HAP-1 (cell line): ENCODE data around the gene CDC25A.

Source experiments
- DNase-seq, 2 experiments: peaks; one replicate each; pipeline ENCODE4 v3.0.0-alpha.2; 2016 to 2020; ENCODE audit warnings: low spot score in 2 of 2
- H3K27me3 ChIP-seq: fragments of 250-450 bp; sonication (Bioruptor Pico); 2 replicates; pipeline ENCODE4 v1.5.1; 2020; ENCODE audit warnings: low read depth, mild to moderate bottlenecking, moderate library complexity
- H3K36me3 ChIP-seq: fragments of 250-450 bp; sonication (Bioruptor Pico); replicated peaks from 2 replicates; pipeline ENCODE4 v1.5.1; 2020; ENCODE audit warnings: mild to moderate bottlenecking
- H3K4me1 ChIP-seq: fragments of 250-450 bp; sonication (Bioruptor Pico); 2 replicates; pipeline ENCODE4 v1.5.1; 2020; ENCODE audit warnings: mild to moderate bottlenecking
- H3K4me3 ChIP-seq: fragments of 250-450 bp; sonication (Bioruptor Pico); 2 replicates; pipeline ENCODE4 v1.5.1; 2020; ENCODE audit warnings: mild to moderate bottlenecking, moderate library complexity
- H3K9me3 ChIP-seq: fragments of 250-450 bp; sonication (Bioruptor Pico); 2 replicates; pipeline ENCODE4 v1.5.1; 2020; ENCODE audit warnings: mild to moderate bottlenecking, moderate library complexity
- in situ Hi-C: fragments of 300-500 bp; cut with MboI; formaldehyde crosslinking; loops from 3 replicates; pipeline ENCODE4 v1.14.3; 2020; ENCODE audit warnings: low sequenced_read_pairs, inconsistent platforms, mixed read lengths

Gene CDC25A

GRCh38 chr3:48188266-48189201, at the start of gene CDC25A:
Gene CDC25A (minus strand): TSS chr3:48188417. CDS start chr3:48187947, 470 bp downstream.
- Histone ChIP-seq H3K9me3 (peaks cover 3% of the 10 kb centered on the region; the same call in 1 of the 2 replicates), H3K27me3 (no peaks in the 10 kb centered on the region), H3K4me1 (peaks cover 27% of the 10 kb centered on the region), H3K4me3 (peak within 1 kb of the TSS; percentile 76), H3K36me3 (peaks cover 43% of the 10 kb centered on the region)
- in situ Hi-C loops, result no loop called here
- peak; percentile 99 to 100 for DNase-seq

- in situ Hi-C loops, result loop anchor here (5.0 kb wide), 1 partner anchor 201 kb away; no protein-coding TSS in a partner anchor
- Histone ChIP-seq H3K9me3 (no peaks in the 10 kb centered on the region), H3K36me3 (no peaks in the 10 kb centered on the region), H3K27me3 (no peaks in the 10 kb centered on the region), H3K4me1 (peaks cover 34% of the 10 kb centered on the region), H3K4me3 (no peak overlapping the region)
- DNase-seq, result peak in 1 of 2 experiments; percentile 4
Observed at GRCh38 chr3:48236531-48236930, 48.3 kb upstream of the CDC25A start.

GRCh38 chr3:48233542-48233941, 45.3 kb upstream of the CDC25A start:
- H3K4me1 ChIP-seq, result peaks cover 19% of the 10 kb centered on the region
- in situ Hi-C loops, result no loop called here
- H3K9me3 ChIP-seq, result no peaks in the 10 kb centered on the region
- H3K27me3 ChIP-seq, result no peaks in the 10 kb centered on the region
- no peaks in the 10 kb centered on the region for H3K36me3 ChIP-seq
- no peak overlapping the region for H3K4me3 ChIP-seq
- DNase-seq, result no peak

GRCh38 chr3:48232734-48233133, 44.5 kb upstream of the CDC25A start:
- peak; percentile 89 to 91 for DNase-seq
- no peak overlapping the region for H3K4me3 ChIP-seq
- in situ Hi-C loops, result no loop called here
- no peaks in the 10 kb centered on the region for H3K9me3 ChIP-seq
- H3K36me3 ChIP-seq, result no peaks in the 10 kb centered on the region
- H3K27me3 ChIP-seq, result no peaks in the 10 kb centered on the region
- H3K4me1 ChIP-seq, result peaks cover 18% of the 10 kb centered on the region

DNA sequence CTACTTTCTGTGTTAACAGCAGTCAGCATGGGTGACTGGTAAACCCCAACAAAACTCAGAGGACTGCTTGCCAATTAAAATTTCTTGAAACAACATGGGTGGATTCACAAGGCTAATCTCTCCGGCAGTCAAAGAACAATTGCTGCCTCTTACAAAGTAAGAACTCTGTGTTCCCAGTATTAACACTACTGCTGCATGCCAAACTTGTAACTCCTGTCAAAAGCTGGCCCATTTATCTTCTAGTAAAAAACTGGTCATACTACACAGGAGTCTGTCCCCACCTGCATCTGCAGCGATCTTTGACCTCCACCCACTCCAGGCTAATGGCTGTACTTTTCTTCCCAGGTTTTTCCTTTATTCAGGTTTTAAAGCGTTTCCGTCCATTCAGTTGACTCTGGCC, 44.0 kb upstream of the CDC25A start:
- Histone ChIP-seq H3K4me3 (no peak overlapping the region), H3K9me3 (no peaks in the 10 kb centered on the region), H3K4me1 (peaks cover 13% of the 10 kb centered on the region), H3K36me3 (no peaks in the 10 kb centered on the region), H3K27me3 (no peaks in the 10 kb centered on the region)
- DNase-seq, result no peak
- in situ Hi-C loops, result no loop called here

DNA sequence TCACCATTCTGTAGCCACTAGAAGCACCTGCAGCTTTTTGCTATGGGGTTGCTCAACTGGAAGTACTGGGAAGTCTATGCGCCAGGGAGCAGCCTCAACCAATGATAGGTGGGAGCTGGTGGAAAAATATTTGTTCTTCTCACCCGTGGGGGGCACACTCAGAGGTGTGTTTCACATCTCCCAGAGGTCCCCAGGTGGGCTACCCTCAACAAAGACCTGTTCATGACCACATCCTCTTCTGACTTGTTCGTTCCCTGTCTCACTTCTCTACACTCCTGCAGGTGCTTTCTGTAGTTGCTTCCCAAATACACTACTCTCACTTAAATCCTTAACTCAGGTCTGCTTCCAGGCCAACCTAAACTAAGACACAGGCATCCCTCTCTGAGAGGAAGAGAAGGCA, 38.7 kb upstream of the CDC25A start:
- Histone ChIP-seq H3K9me3 (no peaks in the 10 kb centered on the region), H3K36me3 (no peaks in the 10 kb centered on the region), H3K27me3 (no peaks in the 10 kb centered on the region), H3K4me1 (no peaks in the 10 kb centered on the region), H3K4me3 (no peak overlapping the region)
- no peak for DNase-seq
- in situ Hi-C loops, result no loop called here

DNA sequence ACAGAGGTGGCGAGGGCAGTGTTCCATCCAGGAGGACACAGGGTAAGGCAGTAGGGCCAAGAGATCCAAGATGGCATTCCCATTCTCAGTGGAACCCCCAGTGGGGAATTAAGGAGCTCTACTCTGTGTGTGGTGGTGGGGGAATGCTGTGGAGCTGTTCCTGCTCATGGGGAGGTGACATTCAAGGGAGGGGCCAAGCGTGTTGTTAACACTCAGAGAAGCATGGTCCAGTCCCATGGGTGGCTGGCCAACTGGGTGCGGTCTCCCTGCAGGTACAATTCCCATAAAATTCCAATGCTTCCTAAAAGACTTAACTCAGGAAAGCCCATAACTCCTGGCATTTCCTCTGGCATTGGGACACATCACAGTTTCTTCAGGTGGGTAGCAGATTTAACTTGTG, 37.4 kb upstream of the CDC25A start:
- Histone ChIP-seq H3K36me3 (no peaks in the 10 kb centered on the region), H3K4me3 (no peak overlapping the region), H3K27me3 (no peaks in the 10 kb centered on the region), H3K4me1 (no peaks in the 10 kb centered on the region), H3K9me3 (no peaks in the 10 kb centered on the region)
- no peak for DNase-seq
- in situ Hi-C loops, result no loop called here

GRCh38 chr3:48222616-48223513, 34.6 kb upstream of the CDC25A start, which contains the start of gene CAMP:
Gene CAMP (plus strand): TSS chr3:48223495. CDS start chr3:48223512, 17 bp downstream.
- H3K36me3 ChIP-seq, result no peaks in the 10 kb centered on the region
- peak in 1 of 2 experiments; percentile 61 for DNase-seq
- in situ Hi-C loops, result no loop called here
- H3K9me3 ChIP-seq, result no peaks in the 10 kb centered on the region
- no peaks in the 10 kb centered on the region for H3K4me1 ChIP-seq
- H3K4me3 ChIP-seq, result no peak within 1 kb of the TSS
- no peaks in the 10 kb centered on the region for H3K27me3 ChIP-seq

DNA sequence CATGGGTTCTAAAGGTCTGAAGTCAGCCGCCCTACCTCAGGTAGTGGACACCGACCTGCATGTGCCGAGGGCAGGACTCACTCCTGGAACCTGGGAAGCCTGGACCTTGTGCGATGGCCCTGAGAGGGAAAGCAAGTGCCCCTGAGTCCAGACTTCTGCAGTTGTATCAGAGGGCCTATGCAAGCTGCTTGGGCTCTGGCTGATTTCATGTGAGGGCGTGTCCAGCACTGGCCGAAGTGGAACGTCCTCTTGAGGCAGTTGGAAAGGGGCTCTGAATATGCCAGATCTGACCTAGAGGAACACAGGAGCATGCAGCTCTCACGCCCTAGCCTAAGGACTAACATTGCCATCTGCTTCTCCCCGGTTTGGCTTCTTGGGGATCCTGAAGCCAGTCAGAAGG, 32.5 kb upstream of the CDC25A start:
- no peak overlapping the region for H3K4me3 ChIP-seq
- DNase-seq, result no peak
- no peaks in the 10 kb centered on the region for H3K9me3 ChIP-seq
- in situ Hi-C loops, result no loop called here
- no peaks in the 10 kb centered on the region for H3K36me3 ChIP-seq
- no peaks in the 10 kb centered on the region for H3K4me1 ChIP-seq
- H3K27me3 ChIP-seq, result no peaks in the 10 kb centered on the region

DNA sequence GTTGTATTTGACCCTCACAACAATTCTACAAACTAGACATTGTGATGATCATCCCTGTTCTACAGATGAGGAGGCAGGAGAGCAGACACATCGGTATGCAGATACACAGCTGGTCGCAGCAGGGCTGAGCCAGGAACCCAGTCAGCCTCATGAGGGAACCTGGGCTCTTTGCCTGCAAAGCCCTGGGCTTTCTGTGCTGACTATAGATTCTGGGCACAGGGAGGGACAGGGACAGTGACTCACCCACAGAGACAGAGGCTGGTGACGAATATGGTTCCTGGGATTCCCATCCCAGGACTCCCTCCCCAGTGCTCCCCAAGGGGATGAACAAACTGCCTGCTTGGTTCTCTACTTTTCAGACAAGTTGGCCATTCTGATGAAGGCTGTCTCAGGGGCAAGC, 31.3 kb upstream of the CDC25A start:
- DNase-seq, result no peak
- in situ Hi-C loops, result no loop called here
- no peaks in the 10 kb centered on the region; the same call in 1 of the 2 replicates for H3K4me1 ChIP-seq
- no peaks in the 10 kb centered on the region for H3K27me3 ChIP-seq
- no peaks in the 10 kb centered on the region for H3K9me3 ChIP-seq
- no peak overlapping the region for H3K4me3 ChIP-seq
- H3K36me3 ChIP-seq, result no peaks in the 10 kb centered on the region

DNA sequence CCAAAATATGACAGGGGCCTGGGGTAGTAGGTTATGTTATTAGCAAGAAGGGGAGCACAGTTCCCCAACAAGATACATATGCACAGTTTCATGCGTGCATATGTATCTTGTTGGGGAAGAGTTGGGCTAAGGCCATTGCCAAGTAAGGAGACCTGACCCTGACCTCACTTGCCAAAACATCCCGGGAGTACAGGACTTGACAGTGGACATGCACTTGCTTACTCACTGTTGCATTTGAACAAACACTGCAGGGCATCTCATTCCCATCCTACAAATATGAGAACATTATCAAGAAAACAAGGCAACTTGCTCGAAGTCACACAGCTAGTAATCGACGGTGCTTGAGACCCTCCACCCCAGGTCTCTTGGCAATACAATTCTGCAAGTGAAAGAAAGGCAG, 30.3 kb upstream of the CDC25A start:
- Histone ChIP-seq H3K4me3 (no peak overlapping the region), H3K9me3 (no peaks in the 10 kb centered on the region), H3K27me3 (no peaks in the 10 kb centered on the region), H3K4me1 (no peaks in the 10 kb centered on the region; the same call in 1 of the 2 replicates), H3K36me3 (no peaks in the 10 kb centered on the region)
- DNase-seq, result no peak
- in situ Hi-C loops, result no loop called here

DNA sequence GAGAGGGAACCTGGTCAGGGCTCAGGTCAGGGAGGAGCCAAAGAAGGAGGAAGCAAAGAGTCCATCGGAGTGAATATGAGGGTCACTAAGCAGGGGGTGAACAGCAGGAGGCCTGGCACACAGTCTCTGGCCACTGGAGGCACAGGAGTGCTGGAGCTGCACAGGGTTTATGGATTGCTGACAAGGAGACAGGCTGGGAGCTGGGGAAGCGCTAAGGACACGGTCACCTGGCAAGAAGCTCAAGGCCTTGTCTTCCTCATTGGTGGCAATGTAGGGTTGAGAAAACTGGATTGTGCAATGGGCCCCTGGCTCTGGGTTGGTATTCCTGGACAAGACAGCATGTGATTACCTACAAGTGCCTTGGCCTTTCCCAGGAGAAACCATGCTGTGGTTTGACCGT, 29.2 kb upstream of the CDC25A start:
- no peaks in the 10 kb centered on the region for H3K9me3 ChIP-seq
- H3K27me3 ChIP-seq, result no peaks in the 10 kb centered on the region
- no peaks in the 10 kb centered on the region for H3K36me3 ChIP-seq
- DNase-seq, result no peak
- H3K4me3 ChIP-seq, result no peak overlapping the region
- H3K4me1 ChIP-seq, result no peaks in the 10 kb centered on the region; the same call in 1 of the 2 replicates
- in situ Hi-C loops, result no loop called here

DNA sequence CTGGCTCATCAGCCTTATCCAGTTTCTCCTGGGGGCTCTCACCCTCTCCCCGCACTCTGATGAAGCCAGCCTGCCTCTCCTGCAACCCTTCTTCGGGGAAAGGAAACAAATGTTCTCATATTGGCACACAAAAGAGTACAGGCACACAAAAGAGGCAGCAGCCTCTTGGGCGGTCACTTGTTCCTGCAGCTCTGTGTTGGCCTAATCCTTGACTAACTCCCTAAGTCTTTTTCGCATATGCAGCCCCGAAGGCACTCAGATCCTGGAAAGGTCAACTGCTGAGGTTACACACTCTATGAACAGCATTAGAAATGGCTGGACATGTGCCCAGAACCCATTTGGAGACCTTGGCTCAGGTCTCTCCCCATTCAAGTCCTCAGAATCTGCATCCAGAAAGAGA, 27.7 kb upstream of the CDC25A start:
- no peak overlapping the region for H3K4me3 ChIP-seq
- peak; percentile 23 to 50 for DNase-seq
- in situ Hi-C loops, result no loop called here
- H3K4me1 ChIP-seq, result no peaks in the 10 kb centered on the region; the same call in 1 of the 2 replicates
- H3K9me3 ChIP-seq, result no peaks in the 10 kb centered on the region
- no peaks in the 10 kb centered on the region for H3K27me3 ChIP-seq
- no peaks in the 10 kb centered on the region for H3K36me3 ChIP-seq
